OCI-LY1 (cell line): ENCODE data around the gene CLTRN.

Experiments
- CTCF ChIP-seq: fragments of 200-600 bp; sonication (generic), shearing (Covaris generic); IDR thresholded peaks from 2 replicates; pipeline ENCODE4 v1.5.1; 2017; ENCODE audit warnings: mild to moderate bottlenecking, antibody characterized with exemption, low read length, moderate library complexity, mixed read lengths
- EZH2 ChIP-seq: fragments of 200-600 bp; sonication (generic), shearing (Covaris generic); IDR thresholded peaks from 2 replicates; pipeline ENCODE4 v1.8.0; 2017; ENCODE audit warnings: borderline replicate concordance, mixed run types, mild to moderate bottlenecking, antibody characterized with exemption, low read length, moderate library complexity, mixed read lengths

DNA sequence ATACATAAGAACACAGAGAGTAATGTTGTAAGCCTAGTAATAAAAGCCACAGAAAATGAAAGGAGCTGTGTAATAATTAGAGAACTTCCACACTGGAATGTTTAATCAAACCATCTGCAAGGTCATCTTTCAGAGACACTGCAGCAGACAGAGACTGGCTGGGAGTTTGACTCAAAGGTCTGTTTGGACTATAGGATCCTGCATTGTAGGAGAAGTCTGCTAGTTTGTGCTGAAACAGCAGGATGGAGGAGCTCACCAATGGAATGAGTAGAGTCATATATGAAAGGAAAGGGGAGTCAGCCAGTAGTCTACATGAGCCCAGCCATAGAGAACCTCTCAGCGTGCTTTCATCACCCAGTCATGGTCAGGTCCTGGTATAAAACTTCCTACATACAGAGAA, 59.4 kb downstream of the CLTRN start:
- TF ChIP-seq CTCF (no peak), EZH2 (no peak)
